ENCODE measurements around the gene ZNF333.
"Not testable (repeated sequence)": the region's sequence is repeated elsewhere in the genome, so short reads cannot be mapped to it uniquely, and the experiment has no call there.

The ZNF333 gene

GRCh38 chr19:14774373-14774772 lies 84.5 kb downstream of the ZNF333 start:
- TF ChIP-seq CTCF (IDR thresholded peaks at IDR 0.05; ENCODE audit: extremely low read depth, missing control alignments) = no peak
- no peak for DNase-seq (ENCODE audit: low spot score)

GRCh38 chr19:14775326-14775725 lies 85.5 kb downstream of the ZNF333 start:
- DNase-seq (ENCODE audit: low spot score) = not testable (repeated sequence)

GRCh38 chr19:14775869-14776586 lies 86.2 kb downstream of the ZNF333 start:
- no peak for TF ChIP-seq CTCF (IDR thresholded peaks at IDR 0.05; ENCODE audit: extremely low read depth, missing control alignments)
- peak; percentile 27 for DNase-seq (ENCODE audit: low spot score)

GRCh38 chr19:14777645-14778044 lies 87.8 kb downstream of the ZNF333 start:
- DNase-seq (ENCODE audit: low spot score) = not testable (repeated sequence)

- DNase-seq (ENCODE audit: low spot score) = not testable (repeated sequence)
Observed at GRCh38 chr19:14778110-14778845, 88.4 kb downstream of the ZNF333 start, which contains the start of gene ADGRE2. Gene ADGRE2 (minus strand): TSS chr19:14778560. CDS start chr19:14776756, 1,804 bp downstream.

- TF ChIP-seq CTCF (IDR thresholded peaks at IDR 0.05; ENCODE audit: extremely low read depth, missing control alignments) = no peak
- no peak for DNase-seq (ENCODE audit: low spot score)
Observed at GRCh38 chr19:14779151-14779550, 89.3 kb downstream of the ZNF333 start.

- peak; percentile 26 for DNase-seq (ENCODE audit: low spot score)
Observed at GRCh38 chr19:14780622-14781225, 90.9 kb downstream of the ZNF333 start.

- not testable (repeated sequence) for DNase-seq (ENCODE audit: low spot score)
Observed at GRCh38 chr19:14781713-14782536, 92.1 kb downstream of the ZNF333 start.

GRCh38 chr19:14782626-14783409 lies 93.0 kb downstream of the ZNF333 start:
- no peak for TF ChIP-seq CTCF (IDR thresholded peaks at IDR 0.05; ENCODE audit: extremely low read depth, missing control alignments)
- no peak for DNase-seq (ENCODE audit: low spot score)
